ENCODE results near the gene KAT7.
"Not testable (repeated sequence)": the region's sequence is repeated elsewhere in the genome, so short reads cannot be mapped to it uniquely, and the experiment has no call there.

Gene KAT7

DNA sequence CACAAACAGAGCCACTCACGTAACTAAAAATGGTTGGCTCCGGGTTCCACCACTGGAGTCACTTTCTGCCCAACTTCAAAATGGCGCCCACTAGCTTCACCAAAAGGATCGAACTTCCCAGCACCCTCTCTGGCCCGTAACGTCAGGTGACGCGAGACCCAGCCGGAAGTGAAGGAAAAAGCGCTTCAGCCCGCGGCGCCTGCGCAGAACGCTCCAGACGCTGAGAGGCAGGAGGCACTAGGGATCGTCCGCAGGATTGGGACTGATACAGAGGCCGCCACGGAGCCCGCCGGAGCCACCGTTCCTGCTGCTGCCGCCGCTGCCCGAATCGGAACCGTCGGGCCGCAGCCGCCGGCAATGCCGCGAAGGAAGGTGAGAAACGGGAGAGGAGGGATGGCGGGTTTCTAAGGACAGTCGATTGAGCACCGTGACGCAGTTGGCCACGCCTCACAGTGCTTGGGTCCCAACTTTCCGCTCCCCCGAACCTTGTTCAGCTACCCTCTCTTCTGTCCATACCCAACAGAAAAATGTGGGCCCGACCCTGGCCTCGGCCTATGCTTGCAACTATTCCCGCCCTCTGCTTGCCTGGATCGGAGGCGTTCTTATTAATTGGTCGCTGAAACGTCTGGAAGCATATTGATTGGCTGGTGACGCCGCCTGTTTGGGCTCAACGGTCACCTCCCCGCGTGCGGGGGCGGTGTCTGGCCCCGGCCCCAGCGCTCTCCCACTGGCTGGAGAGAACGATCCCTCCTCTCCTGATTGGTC, at the start of gene KAT7:
Gene KAT7 (plus strand): TSS at position 204 of the 765 bp plus-strand sequence. CDS start 154 bp downstream, at position 358.
- DNase-seq, result peak; percentile 100

DNA sequence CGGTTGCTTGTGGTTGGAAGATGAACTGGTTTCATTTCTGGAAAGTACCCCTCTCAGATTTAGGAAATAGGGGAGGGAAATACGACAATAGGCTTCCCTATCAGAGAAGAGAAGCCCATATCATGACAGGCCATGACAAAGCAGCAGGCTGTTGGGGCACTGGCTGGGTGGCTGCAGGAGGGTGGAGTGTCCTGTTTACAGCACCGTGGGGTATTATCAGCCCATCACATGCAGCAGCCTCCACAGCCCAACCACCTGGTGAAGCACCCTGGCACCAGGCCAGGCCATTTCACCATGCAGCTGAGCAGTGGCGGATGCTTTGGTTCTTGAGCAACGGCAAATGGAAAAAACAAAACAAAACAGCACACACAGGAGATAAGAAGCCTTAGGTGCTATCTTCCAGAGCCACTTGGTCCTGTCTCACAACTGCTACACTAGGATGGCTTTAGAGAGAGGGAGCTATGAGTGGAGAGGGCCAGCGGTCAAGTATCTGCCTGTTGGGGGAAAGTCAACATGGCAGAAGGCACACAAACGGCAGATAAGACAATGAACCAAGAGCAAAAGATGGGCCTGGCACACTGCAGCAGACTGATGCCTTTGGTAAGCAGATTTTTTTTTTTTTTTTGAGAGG, 48.7 kb upstream of the KAT7 start:
- peak; percentile 82 for DNase-seq

DNA sequence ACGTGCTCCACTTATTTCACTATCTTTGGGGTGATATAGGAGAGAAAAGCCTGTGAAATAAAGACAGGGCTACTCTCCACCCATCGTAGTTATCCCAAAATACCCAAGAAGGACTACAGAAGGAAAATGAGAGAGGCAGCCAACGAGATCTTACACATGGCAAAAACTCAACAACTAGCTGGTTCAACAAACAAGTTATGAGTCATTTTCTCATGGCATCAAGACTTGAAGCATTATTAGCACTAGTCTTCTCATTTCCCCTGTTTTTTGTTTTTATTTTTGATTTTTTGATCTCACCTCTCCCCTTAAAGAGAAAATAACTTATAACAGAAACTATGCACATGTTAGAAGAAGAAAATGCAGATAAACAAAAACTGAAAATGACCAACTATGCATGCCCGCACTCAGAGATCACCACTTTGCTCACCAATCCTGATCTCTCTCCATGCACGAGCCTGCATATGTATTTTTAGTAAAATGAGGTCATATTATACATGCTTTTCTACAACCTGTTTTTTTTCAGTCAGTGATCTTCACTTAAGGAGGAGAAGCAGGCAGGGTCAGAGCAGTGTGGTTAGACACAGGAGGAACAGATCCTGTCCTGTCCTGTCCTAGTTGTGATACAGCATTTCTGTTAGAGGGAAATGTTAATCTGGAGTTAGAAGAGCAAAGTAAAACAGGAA, 47.3 kb upstream of the KAT7 start:
- DNase-seq, result no peak

DNA sequence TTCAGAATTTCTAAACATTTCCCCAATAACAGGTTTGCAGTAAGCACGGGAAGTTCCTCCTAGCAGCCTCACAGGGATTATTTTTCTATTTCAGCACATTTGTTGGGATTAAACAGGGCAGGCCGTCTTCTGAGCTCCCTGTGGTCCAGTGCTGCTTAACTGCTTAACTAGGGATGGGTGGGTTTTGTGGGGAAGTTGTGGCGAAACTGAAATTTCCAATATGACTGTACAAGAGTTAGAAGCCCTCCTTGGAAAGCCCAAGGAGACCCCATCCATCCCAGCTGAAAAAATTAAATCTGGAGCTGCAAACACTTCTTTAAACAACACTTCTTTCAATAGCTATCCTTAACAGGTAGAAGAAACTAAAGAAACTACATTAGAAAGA, 46.8 kb upstream of the KAT7 start:
- no peak for DNase-seq

DNA sequence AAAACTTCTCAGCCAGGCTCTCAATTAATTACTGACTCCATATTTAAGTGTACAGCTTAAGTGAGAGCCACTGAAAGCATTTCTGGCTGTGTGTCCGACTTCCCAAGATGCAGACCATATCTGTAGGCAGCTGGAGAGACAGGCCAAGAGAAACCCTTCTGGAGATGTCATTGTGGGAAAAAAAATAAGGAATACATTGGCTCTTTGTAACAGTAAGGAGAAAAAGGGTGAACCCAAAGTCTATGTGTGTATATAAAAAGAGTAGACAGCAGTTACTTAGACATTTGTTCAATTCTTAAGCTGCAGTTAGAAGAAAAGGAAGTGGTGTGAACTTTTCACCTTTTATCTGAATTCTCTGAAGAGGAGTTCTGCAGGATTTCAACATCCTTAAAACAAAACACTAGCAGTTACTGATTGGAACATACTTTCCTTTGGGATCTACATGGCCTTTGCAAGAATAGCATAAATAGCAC, 46.3 kb upstream of the KAT7 start:
- no peak for DNase-seq

DNA sequence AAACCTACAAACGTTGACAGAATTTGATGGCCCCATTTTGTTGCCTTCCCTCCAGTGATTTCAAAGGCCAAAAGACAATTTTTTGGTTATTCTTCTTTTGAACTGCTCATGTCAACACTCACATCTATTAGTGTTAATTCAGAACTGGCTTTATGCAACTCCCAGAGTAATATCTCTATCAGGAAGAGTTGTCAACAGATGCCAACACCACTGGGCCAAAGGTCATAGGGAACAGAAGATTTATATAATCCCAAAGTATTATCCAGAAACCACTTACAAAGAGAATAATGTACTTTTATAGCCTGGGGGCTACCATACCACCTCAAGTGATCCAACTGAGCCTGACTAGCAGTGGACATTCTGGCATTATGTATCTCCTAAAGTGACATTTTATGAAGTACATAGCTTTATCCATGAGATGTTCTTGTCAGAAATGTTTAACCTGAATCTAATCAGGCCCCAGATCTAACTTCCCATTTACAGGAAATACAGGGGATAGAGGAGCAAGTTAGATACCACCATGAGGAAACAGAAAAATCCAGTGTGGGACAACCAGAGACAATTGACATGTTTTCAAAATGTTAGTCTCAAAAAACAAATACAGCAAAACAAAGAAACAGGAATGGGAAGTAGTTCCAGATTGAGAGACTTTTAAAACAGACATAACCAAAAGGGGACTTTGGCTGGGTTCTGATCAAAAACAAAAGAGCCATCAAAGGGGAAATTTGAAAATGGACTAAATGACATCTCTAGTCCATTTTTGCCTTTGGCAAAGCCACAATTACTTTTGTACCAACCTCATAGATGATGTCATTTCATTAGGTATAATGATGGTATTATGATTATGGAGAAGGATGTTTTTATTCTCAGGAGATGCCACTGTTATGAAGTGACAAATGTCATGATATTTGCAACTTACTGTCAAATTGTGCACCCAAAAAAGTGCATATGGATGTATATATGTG, 43.0 kb upstream of the KAT7 start:
- no peak for DNase-seq

DNA sequence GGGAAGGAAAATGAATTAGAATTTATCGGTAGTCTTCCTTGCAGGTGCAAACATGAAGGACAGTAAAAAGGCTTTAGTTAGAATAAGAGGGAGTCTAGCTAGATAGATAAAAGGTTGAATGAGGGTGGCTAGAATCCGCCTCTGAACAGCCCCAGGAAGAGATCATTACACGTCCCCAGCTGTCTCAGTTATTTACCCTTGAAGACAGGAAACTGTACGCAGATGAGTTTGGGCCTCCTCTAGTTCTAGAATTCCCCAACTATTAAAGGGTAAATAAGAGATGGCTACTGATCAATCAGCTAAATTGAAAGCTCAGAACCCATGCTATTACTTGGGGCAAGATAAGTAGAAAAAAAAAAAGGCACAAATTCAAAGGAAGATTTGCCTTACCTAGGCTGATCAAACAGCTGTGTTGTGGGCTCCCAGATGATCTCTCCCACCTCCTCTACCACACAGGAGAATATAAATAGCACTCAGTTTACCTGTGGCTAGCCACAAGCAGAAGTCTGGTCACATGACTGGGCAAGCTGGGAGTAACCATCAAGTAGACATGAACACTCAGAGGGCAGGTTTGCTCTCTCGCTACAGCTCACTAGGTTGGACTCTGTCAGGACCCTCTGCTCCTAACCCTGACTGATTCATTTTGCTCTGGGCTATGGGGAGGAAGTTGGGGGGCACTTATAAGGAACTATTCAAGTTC, 41.5 kb upstream of the KAT7 start:
- no peak for DNase-seq

DNA sequence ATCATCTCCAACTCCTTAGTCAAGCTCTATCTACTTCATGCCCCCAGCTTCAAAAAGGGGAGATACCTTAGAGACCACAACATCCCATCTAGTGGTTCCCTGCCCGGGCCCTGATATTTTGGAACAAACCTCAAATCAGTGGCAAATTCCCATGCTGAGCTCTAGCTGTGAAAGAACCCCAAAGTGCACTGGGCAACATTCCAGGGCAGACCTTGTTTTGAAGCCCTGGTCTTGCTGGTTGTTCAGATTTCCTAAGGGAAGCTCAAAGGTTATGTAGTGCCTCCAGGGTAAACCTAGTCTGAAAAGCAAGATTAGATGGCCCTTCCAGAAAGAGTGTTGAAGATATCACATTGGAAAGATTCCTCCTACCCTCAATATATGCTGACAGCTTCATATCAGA, 40.8 kb upstream of the KAT7 start:
- no peak for DNase-seq

DNA sequence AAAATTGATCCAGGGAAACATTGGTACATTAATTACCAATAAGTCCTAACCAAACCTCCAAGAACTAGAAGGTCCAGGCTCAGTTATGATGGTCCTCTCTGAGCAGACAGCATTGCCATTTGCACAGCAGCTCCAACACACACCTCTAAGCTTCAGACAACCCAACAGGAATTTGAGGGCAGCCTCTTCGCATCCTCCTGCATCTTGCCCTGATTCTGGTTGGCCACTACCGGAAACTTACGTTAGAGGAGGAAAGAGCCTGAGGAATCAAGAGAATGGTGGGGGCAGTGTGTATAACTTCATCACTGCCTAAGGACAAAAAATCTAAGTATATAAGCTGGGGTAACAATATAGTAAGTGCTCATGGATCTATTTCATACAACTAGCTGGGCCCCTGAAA, 40.3 kb upstream of the KAT7 start:
- DNase-seq, result no peak

DNA sequence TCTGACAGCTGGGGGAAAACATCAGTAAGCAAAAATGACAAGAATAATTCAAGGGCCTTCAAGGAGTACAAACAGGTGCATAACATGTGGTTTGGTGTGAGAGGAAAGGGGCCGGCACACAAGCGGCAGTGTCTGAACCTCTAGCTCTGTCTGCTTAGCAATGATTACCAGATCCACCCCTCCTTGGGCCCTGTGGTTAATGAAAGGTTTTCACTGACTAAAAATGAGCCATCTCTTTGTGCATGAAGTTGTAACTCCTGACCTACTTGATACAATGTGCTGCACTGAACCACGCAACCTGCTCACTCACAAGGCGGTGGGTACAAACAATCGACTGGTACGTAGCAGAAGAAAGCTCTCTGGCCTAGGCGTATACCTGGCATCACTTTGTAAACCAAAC, 39.7 kb upstream of the KAT7 start:
- no peak for DNase-seq

DNA sequence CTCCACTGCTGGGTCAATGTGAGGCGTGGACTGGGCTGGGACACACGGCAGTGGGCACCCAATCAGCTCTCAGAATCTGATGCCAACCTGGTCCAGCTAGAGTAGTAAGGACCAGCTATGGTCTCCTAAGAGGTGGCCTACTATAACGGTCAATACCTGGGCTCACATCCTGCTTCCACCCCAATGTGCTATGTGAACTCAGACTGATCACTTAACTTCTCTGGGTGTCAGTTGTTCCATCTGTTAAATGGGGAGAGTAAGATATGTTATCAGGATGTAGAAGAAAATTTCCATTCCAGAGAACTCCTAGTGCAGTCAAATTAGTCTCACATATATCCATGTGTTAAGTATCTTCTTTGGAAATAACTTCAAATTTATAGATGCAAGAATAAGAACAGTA, 38.8 kb upstream of the KAT7 start:
- no peak for DNase-seq

DNA sequence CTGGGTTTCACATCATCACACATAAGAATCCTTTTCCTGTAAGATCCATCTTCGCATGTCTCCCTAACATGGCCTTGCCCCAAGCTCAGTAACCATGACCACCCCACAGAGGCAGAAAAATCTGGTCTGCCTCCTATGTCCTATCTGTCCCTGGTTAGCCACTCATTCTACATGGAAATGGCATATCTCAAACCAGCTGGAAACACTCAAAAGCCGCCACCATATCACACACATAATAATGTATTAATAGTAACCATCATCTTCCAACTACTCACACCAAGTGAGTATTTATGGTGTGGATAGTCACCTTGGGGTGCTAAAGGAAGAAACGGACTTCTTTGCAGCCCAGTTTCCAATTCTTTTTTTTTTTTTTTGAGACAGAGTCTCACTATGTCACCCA, 36.0 kb upstream of the KAT7 start:
- DNase-seq, result no peak

DNA sequence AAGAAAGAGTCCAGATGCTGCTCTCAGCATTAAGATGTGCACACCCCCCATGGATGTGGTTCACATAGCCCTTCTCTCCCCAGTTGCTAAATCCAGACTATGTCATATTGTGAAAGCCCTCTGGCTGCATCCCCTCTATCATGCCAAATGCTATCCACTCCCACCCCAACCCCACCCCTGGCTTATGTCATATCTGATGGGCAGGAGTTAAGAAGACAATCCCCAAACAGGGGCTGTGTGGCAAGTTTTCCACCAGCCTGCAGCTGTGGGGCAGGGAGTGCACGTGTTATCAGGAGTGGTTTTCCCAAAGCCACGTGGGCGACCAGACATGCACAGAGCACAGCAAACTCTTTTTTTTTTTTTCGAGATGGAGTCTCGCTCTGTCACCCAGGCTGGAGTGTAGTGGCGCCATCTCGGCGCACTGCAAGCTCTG, 34.5 kb upstream of the KAT7 start:
- no peak for DNase-seq

DNA sequence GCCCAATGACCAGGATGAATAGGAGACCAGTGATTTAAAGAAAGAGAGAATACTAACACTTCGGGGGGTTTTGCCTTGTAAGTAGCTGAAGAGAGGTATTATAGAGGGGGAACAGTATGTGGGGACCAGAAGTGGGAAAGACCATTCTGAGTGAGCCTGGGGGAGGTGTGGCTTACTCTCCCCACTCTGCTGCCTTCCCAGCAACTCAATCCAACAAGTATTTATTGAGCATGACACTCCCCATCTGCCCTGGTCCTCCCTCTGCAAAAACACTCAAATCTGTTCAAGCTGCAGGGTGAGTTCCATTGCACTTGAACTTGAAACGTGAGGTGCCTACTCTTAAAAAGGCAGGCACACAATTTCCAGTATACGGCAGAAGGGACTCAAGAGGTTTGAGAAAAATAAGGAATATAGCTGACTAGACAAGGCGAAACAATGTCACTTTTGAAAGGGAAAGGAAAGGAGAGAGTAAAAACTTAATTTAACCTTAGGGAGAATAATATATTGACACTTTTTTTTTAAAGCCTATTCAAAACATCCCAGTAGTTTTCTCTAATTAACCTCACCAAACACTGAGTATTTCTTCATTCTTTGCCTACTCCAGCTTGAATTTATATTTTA, 32.7 kb upstream of the KAT7 start:
- DNase-seq, result no peak

DNA sequence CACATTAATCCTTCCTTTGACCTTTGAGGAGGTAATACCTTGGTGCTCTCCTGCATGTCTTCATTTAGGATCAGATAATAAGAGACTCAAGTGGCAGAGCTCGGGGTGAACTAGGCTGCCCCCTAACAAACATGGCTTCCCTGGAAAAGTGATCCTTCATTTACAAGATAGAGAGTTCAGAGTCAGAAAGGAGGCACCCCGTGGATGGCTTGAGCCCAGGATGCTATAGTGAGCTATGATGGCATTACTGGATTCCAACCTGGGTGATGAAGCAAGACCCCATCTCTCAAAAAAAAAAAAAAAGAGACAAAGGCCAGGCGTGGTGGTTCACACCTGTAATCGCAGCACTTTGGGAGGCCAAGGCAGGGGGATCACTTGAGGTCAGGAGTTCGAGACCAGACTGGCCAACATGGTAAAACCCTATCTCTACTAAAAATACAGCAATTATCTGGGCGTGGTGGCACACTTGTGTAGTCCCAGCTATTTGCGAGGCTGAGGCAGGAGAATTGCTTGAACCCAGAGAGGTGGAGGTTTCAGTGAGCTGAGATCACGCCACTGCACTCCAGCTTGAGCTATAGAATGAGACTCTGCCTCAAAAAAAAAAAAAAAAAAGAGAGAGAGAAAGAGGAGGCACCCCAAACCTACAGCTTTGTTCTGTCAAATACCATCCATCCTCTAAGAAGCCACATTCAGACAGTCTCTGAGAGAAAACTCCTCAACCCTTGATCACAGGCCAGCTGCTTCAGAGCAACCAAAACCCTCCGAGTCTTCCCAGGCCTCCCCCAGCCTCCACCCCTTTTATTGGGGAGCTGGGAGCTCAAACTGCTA, 31.9 kb upstream of the KAT7 start:
- DNase-seq, result no peak

DNA sequence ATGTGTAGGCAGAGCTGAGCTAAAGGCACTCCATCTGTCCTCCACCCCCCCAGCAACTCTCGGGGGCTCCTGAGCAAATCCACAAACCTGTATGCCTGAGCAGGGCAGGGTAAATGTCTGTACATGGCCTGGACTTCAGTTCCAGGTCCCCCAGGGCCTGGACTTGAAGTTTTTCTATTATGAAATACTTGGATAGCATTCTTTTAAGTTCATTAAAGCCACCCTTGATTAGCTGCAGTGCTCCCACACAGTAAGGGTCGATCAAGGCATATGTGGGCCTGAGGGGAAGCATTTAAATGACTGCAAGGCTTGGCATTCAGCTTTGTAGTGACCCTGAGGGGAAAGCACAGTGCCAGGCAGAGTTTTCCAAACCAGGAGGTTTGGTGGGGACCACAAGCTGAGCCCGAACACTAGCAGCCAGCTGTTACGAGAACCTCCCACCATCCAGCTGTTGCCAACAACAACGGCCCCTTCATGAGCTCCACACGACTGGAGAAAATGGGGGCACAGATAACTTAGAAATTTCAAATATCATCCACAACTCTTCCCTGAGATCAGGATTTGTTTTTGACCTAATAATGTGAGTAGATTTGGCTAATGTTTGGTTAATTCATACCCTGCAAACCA, 31.2 kb upstream of the KAT7 start:
- DNase-seq, result no peak

DNA sequence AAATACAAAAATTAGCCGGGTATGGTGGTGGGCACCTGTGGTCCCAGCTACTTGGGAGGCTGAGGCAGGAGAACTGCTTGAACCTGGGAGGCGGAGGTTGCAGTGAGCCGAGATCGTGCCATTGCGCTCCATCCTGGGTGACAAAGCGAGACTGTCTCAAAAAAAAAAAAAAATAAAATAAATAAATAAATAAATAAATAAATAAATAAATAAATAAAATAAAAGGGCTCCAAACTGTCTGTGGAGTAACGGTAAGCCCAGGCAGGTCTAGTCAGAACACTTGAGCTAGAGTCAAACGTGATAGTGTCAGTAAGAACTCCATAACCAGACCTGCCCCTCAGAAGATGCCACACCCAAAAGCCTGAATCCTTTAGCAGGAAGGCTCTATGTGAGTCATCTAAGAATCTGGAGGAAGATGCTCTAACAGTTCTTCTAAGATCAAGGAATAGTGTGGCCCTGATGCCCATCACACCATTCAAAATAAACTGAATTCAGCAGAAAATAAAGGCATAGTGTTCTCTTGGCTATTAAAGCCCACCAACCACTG, 29.9 kb upstream of the KAT7 start:
- not testable (repeated sequence) for DNase-seq

DNA sequence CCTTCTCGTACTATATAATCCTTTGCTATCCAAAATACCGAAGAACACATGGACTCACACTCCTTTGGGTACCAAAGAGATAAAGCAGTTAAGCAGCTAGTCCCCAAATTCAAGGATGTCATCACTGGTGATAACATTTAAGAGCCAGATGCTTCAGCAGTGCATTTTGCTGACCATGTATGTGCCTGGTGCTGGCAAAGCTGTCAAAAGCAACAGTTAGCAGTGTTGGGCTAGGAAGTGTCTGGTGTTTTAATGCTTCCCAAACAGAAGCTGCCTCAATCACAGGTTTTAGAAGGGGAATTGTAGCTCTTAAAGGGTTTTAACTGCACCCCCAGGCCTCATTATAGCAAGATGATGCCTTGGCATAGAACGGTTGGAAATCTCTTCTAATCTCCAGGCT, 29.3 kb upstream of the KAT7 start:
- no peak for DNase-seq

DNA sequence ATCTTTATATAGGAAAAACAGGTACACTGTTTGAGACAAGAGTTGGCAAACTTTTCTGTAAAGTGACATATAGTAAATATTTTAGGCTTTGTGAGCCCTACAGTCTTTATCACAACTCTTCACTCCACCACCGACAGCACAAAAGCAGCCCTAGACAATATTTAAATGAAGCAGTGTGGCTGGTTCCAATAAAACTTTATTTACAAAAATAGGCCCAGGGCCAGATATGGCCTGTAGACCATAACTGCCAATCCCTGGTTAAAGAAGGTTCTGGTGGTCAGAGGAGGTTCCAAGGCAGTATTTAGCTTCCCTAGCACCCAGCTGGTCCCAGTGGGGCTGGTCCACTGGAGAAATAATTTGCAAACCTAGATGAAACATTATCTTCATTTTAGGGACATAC, 28.2 kb upstream of the KAT7 start:
- DNase-seq, result no peak

Data from femur (tissue), 1 donor.